Activated T-cell treated with anti-CD3 and anti-CD28 coated beads for 48 hours (primary cell): ENCODE data around the gene CYP2W1.
"Not testable (repeated sequence)": the region's sequence is repeated elsewhere in the genome, so short reads cannot be mapped to it uniquely, and the experiment has no call there.

ENCODE experiments used
- DNase-seq: peaks from one replicate; pipeline ENCODE4 v3.0.0-alpha.2; 2020; ENCODE audit warnings: low read depth

Gene CYP2W1

GRCh38 chr7:951881-952547 is 31.0 kb upstream of the CYP2W1 start:
- DNase-seq, result no peak

- no peak for DNase-seq
These were observed 30.2 kb upstream of the CYP2W1 start for GRCh38 chr7:952548-953441.

GRCh38 chr7:953547-954327 is 29.2 kb upstream of the CYP2W1 start:
- DNase-seq, result no peak

GRCh38 chr7:954330-955238 is 28.4 kb upstream of the CYP2W1 start, which contains the start of gene ADAP1:
TSS of gene ADAP1 (minus strand) at chr7:954680. CDS start at chr7:954477, 203 bp downstream.
- peak; percentile 67 for DNase-seq

- no peak for DNase-seq
These were observed 26.9 kb upstream of the CYP2W1 start for GRCh38 chr7:956031-956430.

- DNase-seq, result no peak
These were observed 25.4 kb upstream of the CYP2W1 start for GRCh38 chr7:957418-958220.

GRCh38 chr7:958221-959200 is 24.5 kb upstream of the CYP2W1 start:
- DNase-seq, result no peak

GRCh38 chr7:959271-959670 is 23.7 kb upstream of the CYP2W1 start:
- no peak for DNase-seq

GRCh38 chr7:959740-960139 is 23.2 kb upstream of the CYP2W1 start:
- DNase-seq, result not testable (repeated sequence)

- DNase-seq, result no peak
These were observed 22.6 kb upstream of the CYP2W1 start for GRCh38 chr7:960269-960871.

GRCh38 chr7:960972-961371 is 22.0 kb upstream of the CYP2W1 start:
- not testable (repeated sequence) for DNase-seq

GRCh38 chr7:961546-962400 is 21.2 kb upstream of the CYP2W1 start:
- no peak for DNase-seq

GRCh38 chr7:962401-963081 is 20.4 kb upstream of the CYP2W1 start:
- DNase-seq, result no peak

- no peak for DNase-seq
These were observed 19.5 kb upstream of the CYP2W1 start for GRCh38 chr7:963236-964078.

- no peak for DNase-seq
These were observed 18.4 kb upstream of the CYP2W1 start for GRCh38 chr7:964401-965231.
